DOHH2 (cell line): Measurements from ENCODE around the gene CTNNA2.

ENCODE experiments used
- EZH2phosphoT487 ChIP-seq: fragments of 200-600 bp; sonication (generic); IDR thresholded peaks from 2 replicates; pipeline ENCODE4 v1.6.1; 2017; ENCODE audit warnings: borderline replicate concordance, mild to moderate bottlenecking, antibody characterized with exemption, low read length, moderate library complexity, mixed read lengths
- TF ChIP-seq, protein P1 (sequence below): fragments of 200-600 bp; sonication (generic); IDR thresholded peaks from one replicate; pipeline ENCODE4 v1.5.1; 2014; ENCODE audit warnings: antibody characterized with exemption, mild to moderate bottlenecking, low read depth, low read length; ENCODE audit not compliant: poor library complexity, severe bottlenecking

DNA sequence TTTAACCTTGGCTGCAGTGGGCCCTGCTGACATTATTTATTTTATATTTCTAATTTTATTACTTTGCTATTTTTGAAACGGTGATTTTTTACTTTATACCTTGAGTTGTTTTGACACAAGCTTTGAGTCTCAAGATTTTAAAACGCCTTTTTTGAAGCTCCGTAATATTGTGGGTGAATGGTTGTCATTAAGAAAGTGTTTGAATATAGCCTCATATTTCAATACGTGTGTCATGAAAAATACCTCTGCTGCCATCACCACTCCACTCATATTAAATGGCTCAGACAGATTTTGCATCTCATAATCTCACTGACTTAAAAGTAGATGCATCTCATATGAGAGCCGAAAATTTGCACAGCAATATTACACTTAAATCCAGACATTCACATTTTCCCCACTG, 106.6 kb downstream of the CTNNA2 start:
- TF ChIP-seq, protein P1, sequence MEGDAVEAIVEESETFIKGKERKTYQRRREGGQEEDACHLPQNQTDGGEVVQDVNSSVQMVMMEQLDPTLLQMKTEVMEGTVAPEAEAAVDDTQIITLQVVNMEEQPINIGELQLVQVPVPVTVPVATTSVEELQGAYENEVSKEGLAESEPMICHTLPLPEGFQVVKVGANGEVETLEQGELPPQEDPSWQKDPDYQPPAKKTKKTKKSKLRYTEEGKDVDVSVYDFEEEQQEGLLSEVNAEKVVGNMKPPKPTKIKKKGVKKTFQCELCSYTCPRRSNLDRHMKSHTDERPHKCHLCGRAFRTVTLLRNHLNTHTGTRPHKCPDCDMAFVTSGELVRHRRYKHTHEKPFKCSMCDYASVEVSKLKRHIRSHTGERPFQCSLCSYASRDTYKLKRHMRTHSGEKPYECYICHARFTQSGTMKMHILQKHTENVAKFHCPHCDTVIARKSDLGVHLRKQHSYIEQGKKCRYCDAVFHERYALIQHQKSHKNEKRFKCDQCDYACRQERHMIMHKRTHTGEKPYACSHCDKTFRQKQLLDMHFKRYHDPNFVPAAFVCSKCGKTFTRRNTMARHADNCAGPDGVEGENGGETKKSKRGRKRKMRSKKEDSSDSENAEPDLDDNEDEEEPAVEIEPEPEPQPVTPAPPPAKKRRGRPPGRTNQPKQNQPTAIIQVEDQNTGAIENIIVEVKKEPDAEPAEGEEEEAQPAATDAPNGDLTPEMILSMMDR, result no peak
- TF ChIP-seq EZH2phosphoT487, result no peak
